Measurements from ENCODE around the gene SORL1-AS1.

Gene SORL1-AS1

DNA sequence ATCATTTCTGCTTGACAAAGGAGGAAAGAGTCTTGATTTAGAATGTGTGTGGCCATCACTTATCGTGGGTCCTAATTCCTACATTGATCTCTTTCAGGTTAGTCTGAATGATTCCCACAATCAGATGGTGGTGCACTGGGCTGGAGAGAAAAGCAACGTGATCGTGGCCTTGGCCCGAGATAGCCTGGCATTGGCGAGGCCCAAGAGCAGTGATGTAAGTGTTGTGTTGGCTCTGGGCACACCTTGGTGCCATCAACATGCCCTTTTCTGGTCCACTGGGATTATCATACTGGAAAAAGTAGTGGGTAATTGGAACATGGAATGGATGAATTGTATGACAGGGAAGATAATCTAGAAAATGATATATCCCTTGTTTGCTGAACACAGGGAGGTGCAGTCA is 17.1 kb upstream of the SORL1-AS1 start:
- Histone ChIP-seq H3K4me1 (peaks cover 18 to 49% (median 30%) of the 10 kb centered on the region in 4 donors), H3K27me3 (no peaks in the 10 kb centered on the region), H3K9me3 (no peaks in the 10 kb centered on the region), H3K36me3 (peaks cover 0 to 8% (median 3%) of the 10 kb centered on the region in 4 donors), H3K27ac (no peak overlapping the region), H3K4me3 (no peak overlapping the region)
- TF ChIP-seq POLR2AphosphoS5 (IDR thresholded peaks at IDR 0.05): no peak
- TF ChIP-seq POLR2A (IDR thresholded peaks at IDR 0.05): no peak
- TF ChIP-seq EP300 (IDR thresholded peaks at IDR 0.05): no peak
- no peak for TF ChIP-seq CTCF (IDR thresholded peaks at IDR 0.05)
- DNase-seq: no peak
- 91 to 96% (median 93%) methylated on average over 5 of the region's 5 CpGs for WGBS, 5 donors
- intact Hi-C loops (cut with DNase I; ENCODE audit: low total_unique reads): no loop called here

DNA sequence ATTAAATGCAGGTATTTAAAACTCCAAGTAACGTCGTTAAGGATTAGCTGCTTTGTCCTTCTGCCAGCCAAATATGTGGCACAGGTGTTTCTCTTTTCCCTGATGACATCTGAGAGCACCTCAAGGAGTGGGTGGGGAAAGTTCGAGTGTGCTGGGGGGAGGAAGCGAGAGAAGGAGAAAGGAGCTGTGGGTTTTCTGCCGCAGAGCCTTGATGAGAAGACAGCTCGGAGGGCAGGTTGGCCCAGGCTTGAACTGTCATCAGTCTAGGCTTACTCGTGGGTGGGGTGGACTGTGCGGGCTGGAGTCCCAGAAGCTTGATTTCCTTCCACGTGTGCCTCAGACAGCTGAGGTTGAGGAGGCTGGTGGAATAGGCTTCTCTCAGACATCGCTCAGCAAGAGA is 15.2 kb upstream of the SORL1-AS1 start:
- DNase-seq: peak in 1 of 2 donors; percentile 65

DNA sequence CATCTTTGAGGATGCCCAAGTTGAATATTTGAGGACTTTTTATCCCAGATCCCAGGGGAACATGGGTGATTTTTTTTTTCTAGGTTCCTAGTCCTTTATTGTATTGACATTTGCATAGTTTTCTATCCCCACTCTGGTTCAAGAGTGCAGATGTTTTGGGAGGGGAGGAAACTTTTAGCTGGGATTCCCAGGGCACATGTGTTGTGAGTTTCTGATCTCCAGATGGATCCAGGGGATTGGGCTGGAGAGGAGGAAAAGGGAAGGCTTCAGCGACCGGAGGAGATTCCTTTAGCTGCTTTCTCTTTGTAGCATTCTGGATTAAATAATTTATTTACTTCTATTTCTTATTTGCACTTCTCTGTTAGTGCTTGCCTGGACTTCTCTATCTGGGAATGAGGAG is 14.7 kb upstream of the SORL1-AS1 start:
- DNase-seq: no peak
- Histone ChIP-seq H3K4me1 (peaks cover 18 to 60% (median 43%) of the 10 kb centered on the region in 4 donors), H3K9me3 (no peaks in the 10 kb centered on the region), H3K27ac (peak overlapping the region in 4 of 5 donors; percentile 52 to 79 (median 63)), H3K4me3 (no peak overlapping the region), H3K36me3 (peaks cover 0 to 8% (median 3%) of the 10 kb centered on the region in 4 donors), H3K27me3 (no peaks in the 10 kb centered on the region)
- 60 to 74% (median 66%) methylated on average over 2 of the region's 2 CpGs for WGBS, 5 donors
- no peak for TF ChIP-seq POLR2A (IDR thresholded peaks at IDR 0.05)
- TF ChIP-seq EP300 (IDR thresholded peaks at IDR 0.05): no peak
- no peak for TF ChIP-seq CTCF (IDR thresholded peaks at IDR 0.05)
- no peak for TF ChIP-seq POLR2AphosphoS5 (IDR thresholded peaks at IDR 0.05)
- intact Hi-C loops (cut with DNase I; ENCODE audit: low total_unique reads): no loop called here

More for the DNA sequence above, 15.2 kb upstream of the SORL1-AS1 start:
- H3K4me3 ChIP-seq: no peak overlapping the region
- no peaks in the 10 kb centered on the region for H3K9me3 ChIP-seq
- peak overlapping the region in 2 of 5 donors; percentile 68 to 79 for H3K27ac ChIP-seq
- intact Hi-C loops (cut with DNase I; ENCODE audit: low total_unique reads): no loop called here
- TF ChIP-seq EP300 (IDR thresholded peaks at IDR 0.05) (no peak), CTCF (IDR thresholded peaks at IDR 0.05) (no peak), POLR2A (IDR thresholded peaks at IDR 0.05) (no peak), POLR2AphosphoS5 (IDR thresholded peaks at IDR 0.05) (no peak)
- no peaks in the 10 kb centered on the region for H3K27me3 ChIP-seq
- H3K36me3 ChIP-seq: peaks cover 0 to 8% (median 3%) of the 10 kb centered on the region in 4 donors
- peaks cover 18 to 62% (median 43%) of the 10 kb centered on the region in 4 donors for H3K4me1 ChIP-seq
- WGBS, 5 donors: 40 to 64% (median 46%) methylated on average over 10 of the region's 10 CpGs

DNA sequence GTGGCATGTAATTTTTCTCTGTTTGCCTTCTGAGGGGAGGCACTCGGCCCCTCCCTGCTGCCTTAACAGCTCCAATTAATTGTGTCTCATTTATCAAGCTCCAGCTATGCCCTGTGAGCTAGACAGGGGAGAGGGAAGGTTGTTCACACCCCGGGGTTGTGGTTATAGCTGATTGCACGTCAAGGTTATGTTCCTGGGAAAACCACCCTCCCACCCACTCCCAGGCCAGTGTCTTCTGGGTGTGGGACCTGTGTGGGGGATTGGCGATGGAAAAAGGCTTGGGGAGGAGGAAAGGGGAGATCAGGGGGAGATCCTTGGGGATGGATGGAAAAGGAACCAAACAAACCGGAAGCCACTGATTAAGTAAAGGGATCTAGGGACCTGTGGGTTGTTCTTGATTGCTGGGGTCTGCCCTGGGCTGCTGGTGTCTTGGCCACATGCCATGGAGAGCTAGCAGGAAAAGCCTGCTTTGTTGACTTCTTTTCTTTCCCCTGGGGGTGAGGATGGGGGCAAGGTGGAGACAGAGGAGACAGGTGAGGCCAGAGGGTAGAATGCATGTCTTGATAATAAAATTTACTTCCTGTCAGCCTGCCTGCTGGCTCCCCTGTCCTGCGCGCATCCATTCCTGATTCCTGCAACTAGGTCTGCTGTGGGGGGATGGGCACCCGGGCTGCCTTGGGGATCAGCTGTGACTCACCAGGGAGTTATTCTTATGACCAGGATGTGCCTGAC is 13.5 kb upstream of the SORL1-AS1 start:
- Histone ChIP-seq H3K9me3 (no peaks in the 10 kb centered on the region), H3K4me1 (peaks cover 18 to 60% (median 43%) of the 10 kb centered on the region in 4 donors), H3K4me3 (no peak overlapping the region), H3K27me3 (no peaks in the 10 kb centered on the region), H3K27ac (peak overlapping the region; percentile 27 to 79 (median 58)), H3K36me3 (peaks cover 0 to 6% (median under 1%) of the 10 kb centered on the region in 4 donors)
- intact Hi-C loops (cut with DNase I; ENCODE audit: low total_unique reads): no loop called here
- peak; percentile 92 to 95 for DNase-seq
- 15 to 36% (median 16%) methylated on average over 8 of the region's 8 CpGs for WGBS, 5 donors
- TF ChIP-seq EP300 (IDR thresholded peaks at IDR 0.05) (no peak), POLR2AphosphoS5 (IDR thresholded peaks at IDR 0.05) (peak; percentile 42 to 81 (median 63))

DNA sequence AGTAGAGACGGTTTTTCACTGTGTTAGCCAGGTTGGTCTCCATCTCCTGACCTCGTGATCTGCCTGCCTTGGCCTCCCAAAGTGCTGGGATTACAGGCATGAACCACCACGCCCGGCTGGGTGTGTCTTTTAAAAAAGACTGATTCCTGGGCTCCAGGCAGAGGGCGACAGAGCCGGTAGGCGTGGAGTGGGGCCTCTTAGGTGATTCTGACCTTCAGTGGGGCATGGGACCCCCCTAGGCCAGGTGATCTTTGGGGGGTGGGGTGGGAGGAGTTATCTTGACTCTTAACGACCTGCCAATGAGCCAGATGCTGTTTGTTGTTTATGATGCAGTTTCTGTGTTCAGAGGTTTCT is 12.9 kb upstream of the SORL1-AS1 start:
- intact Hi-C loops (cut with DNase I; ENCODE audit: low total_unique reads): no loop called here
- TF ChIP-seq POLR2AphosphoS5 (IDR thresholded peaks at IDR 0.05) (no peak), EP300 (IDR thresholded peaks at IDR 0.05) (no peak), POLR2A (IDR thresholded peaks at IDR 0.05) (no peak), CTCF (IDR thresholded peaks at IDR 0.05) (no peak)
- no peak for DNase-seq
- H3K4me1 ChIP-seq: peaks cover 18 to 62% (median 43%) of the 10 kb centered on the region in 4 donors
- H3K4me3 ChIP-seq: no peak overlapping the region
- no peaks in the 10 kb centered on the region for H3K9me3 ChIP-seq
- H3K27me3 ChIP-seq: no peaks in the 10 kb centered on the region
- peaks cover 0 to under 1% (median 0%) of the 10 kb centered on the region in 4 donors for H3K36me3 ChIP-seq
- 44 to 75% (median 51%) methylated on average over 7 to 8 of the region's 8 CpGs for WGBS, 5 donors
- H3K27ac ChIP-seq: peak overlapping the region; percentile 27 to 79 (median 58)
